ENCODE data around the gene ATP2B3. TPM values are rescaled to one million over a fixed set of nuclear protein-coding genes. Genes with fewer than 3 reads are reported as not detected.

ATP2B3 gene
- total and polyA plus RNA-seq, 2 of the 4 experiments (the other 2 are of a cell fraction), result under 0.01 to 0.03 TPM

GRCh38 chrX:153519569-153520286 is 2.3 kb downstream of the ATP2B3 start (continued):
- TF ChIP-seq ELK1 (IDR thresholded peaks at IDR 0.05; ENCODE audit: borderline replicate concordance, low read depth, low read length), result no peak

GRCh38 chrX:153520287-153520917 is 3.0 kb downstream of the ATP2B3 start:
- Histone ChIP-seq H3K27ac (ENCODE audit: insufficient read depth, low read length) (no peak overlapping the region), H3K9ac (ENCODE audit: low read depth, low read length) (no peak overlapping the region)
- intact Hi-C loops (cut with micrococcal nuclease), result loop anchor here (2.0 kb wide), 1 partner anchor 78 kb away; the partner anchor contains the start of gene CCNQ
- TF ChIP-seq MXI1 (IDR thresholded peaks at IDR 0.05; ENCODE audit: borderline replicate concordance, low read depth, low read length), result no peak
- TF ChIP-seq BHLHE40 (IDR thresholded peaks at IDR 0.05; ENCODE audit: low read depth, low read length), result no peak
- TF ChIP-seq CTCF (conservative IDR thresholded peaks at IDR 0.05; ENCODE audit: low read depth, low read length), result no peak
- no peak for TF ChIP-seq RAD21 (IDR thresholded peaks at IDR 0.05; ENCODE audit: low read length)
- TF ChIP-seq RFX5 (IDR thresholded peaks at IDR 0.05; ENCODE audit: low read depth, low read length), result no peak
- no peak for TF ChIP-seq NFE2L2 (IDR thresholded peaks at IDR 0.05; ENCODE audit: low read depth, low read length)
- TF ChIP-seq CHD1 (IDR thresholded peaks at IDR 0.05; ENCODE audit: low read depth, low read length), result no peak
- no peak for TF ChIP-seq POLR2A (IDR thresholded peaks at IDR 0.05; ENCODE audit: low read depth, low read length)
- no peak for TF ChIP-seq MAZ (IDR thresholded peaks at IDR 0.05; ENCODE audit: borderline replicate concordance, low read depth, low read length)
- no peak for TF ChIP-seq USF2 (IDR thresholded peaks at IDR 0.05; ENCODE audit: low read depth, low read length)

More at GRCh38 chrX:153520287-153520917, 3.0 kb downstream of the ATP2B3 start:
- H3K4ac ChIP-seq (ENCODE audit: low read depth, low read length), result no peak overlapping the region
- ATAC-seq (ENCODE audit: low read depth), result peak; percentile 22; the same call in 1 of the 2 replicates
- WGBS, 2 experiments (ENCODE audit: extremely low coverage in 2 of 2, insufficient read length in 1 of 2), result 73% methylated on average over 2 of the region's 7 CpGs; no CpG with 5 or more reads in 1 of the 2 experiments
- H3K27me3 ChIP-seq (ENCODE audit: control insufficient read depth, insufficient read depth, low read length), result peaks cover 30% of the 10 kb centered on the region
- H2AK9ac ChIP-seq (replicated peaks; ENCODE audit: low read depth, low read length, poor library complexity), result peak overlapping the region; percentile 5
- no peaks in the 10 kb centered on the region for H3K79me1 ChIP-seq (ENCODE audit: low read depth in 1 of 2, low read length in 2 of 2)
- no peaks in the 10 kb centered on the region for H3K36me3 ChIP-seq (ENCODE audit: control insufficient read depth, insufficient read depth, low read length)
- in situ Hi-C loops (cut with MboI; ENCODE audit: low sequenced_read_pairs) (no loop called here), dilution Hi-C loops (cut with HindIII; ENCODE audit: low sequenced_read_pairs, unreplicated experiment) (no loop called here)
- H2AK5ac ChIP-seq (ENCODE audit: low read depth, low read length), result no peak overlapping the region
- no peak overlapping the region for H4K8ac ChIP-seq (ENCODE audit: low read depth in 2 of 2, low read length in 2 of 2)
- no TSS peak for BruUV-seq (replicated peaks)
- no peak overlapping the region for H3K56ac ChIP-seq (ENCODE audit: extremely low read depth, insufficient read depth, low read length)
- DNase-seq, result no peak
- no peak overlapping the region for H3K4me3 ChIP-seq (ENCODE audit: insufficient read depth, low read depth, low read length)
- H4K20me1 ChIP-seq (ENCODE audit: insufficient read depth, low read length), result no peaks in the 10 kb centered on the region
- no peak overlapping the region for H3K14ac ChIP-seq (replicated peaks; ENCODE audit: low read depth, low read length)
- H3K4me2 ChIP-seq (ENCODE audit: low read depth, low read length), result 0 out of 2 replicates have a peak overlapping the region, but pooled peaks have one; percentile 24
- no peak overlapping the region for H4K91ac ChIP-seq (ENCODE audit: insufficient read depth, low read depth, low read length)
- H2BK15ac ChIP-seq (ENCODE audit: low read depth, low read length), result no peak overlapping the region
- CTCF ChIA-PET, result no interaction called here
- H3K23ac ChIP-seq (ENCODE audit: low read depth, low read length), result no peak overlapping the region
- no peak overlapping the region for H2BK120ac ChIP-seq (ENCODE audit: low read depth, low read length)
- H4K5ac ChIP-seq (ENCODE audit: low read depth, low read length), result no peak overlapping the region
- H2AFZ ChIP-seq (replicated peaks; ENCODE audit: low read length, poor library complexity), result no peak overlapping the region
- H3K4me1 ChIP-seq (ENCODE audit: control insufficient read depth, insufficient read depth, low read length), result peaks cover 2% of the 10 kb centered on the region; the same call in 1 of the 2 replicates
- no peaks in the 10 kb centered on the region; the same call in 1 of the 2 replicates for H3K9me3 ChIP-seq (ENCODE audit: control insufficient read depth, insufficient read depth, low read length)
- H2BK20ac ChIP-seq (ENCODE audit: low read depth, low read length), result no peak overlapping the region
- no peak overlapping the region for H2BK5ac ChIP-seq (ENCODE audit: low read depth, low read length, poor library complexity, severe bottlenecking)
- no peak overlapping the region for H3K18ac ChIP-seq (ENCODE audit: low read depth, low read length)
- H3K9me1 ChIP-seq (ENCODE audit: insufficient read depth, low read length), result no peaks in the 10 kb centered on the region; the same call in 1 of the 2 replicates
- POLR2A ChIA-PET (ENCODE audit: unreplicated experiment), result no interaction called here
